Cardiac muscle cell (in vitro differentiated cells and primary cell): ENCODE measurements around the gene TOGARAM1. TPM values are rescaled to one million over a fixed set of nuclear protein-coding genes. Genes with fewer than 3 reads are reported as not detected.

Experiments used
- DNase-seq, 2 donors: peaks; one replicate each; pipeline versions ENCODE4 v3.0.0 to v3.0.0-alpha.2; 2010 to 2017; ENCODE audit warnings: low read depth in 1 of 2, low spot score in 1 of 2
- H3K27ac ChIP-seq: fragments of 200-600 bp; sonication (generic); 2 replicates; pipeline ENCODE4 v1.5.1; 2016
- H3K27me3 ChIP-seq: fragments of 200-600 bp; sonication (generic); 2 replicates; pipeline ENCODE4 v1.6.0; 2016; ENCODE audit warnings: control low read depth
- H3K36me3 ChIP-seq: fragments of 200-600 bp; sonication (generic); 2 replicates; pipeline ENCODE4 v1.5.1; 2016; ENCODE audit warnings: control low read depth
- H3K4me1 ChIP-seq: fragments of 200-600 bp; sonication (generic); 2 replicates; pipeline ENCODE4 v1.8.1; 2017; ENCODE audit warnings: low read depth, mild to moderate bottlenecking, mixed run types
- H3K4me3 ChIP-seq: fragments of 200-600 bp; sonication (generic); 2 replicates; pipeline ENCODE4 v1.5.1; 2016; ENCODE audit warnings: mild to moderate bottlenecking
- H3K9me3 ChIP-seq: fragments of 200-600 bp; sonication (generic); 2 replicates; pipeline ENCODE4 v1.5.1; 2017; ENCODE audit warnings: low read depth, mild to moderate bottlenecking, control low read depth
- CTCF ChIP-seq: IDR thresholded peaks from 2 replicates; pipeline ENCODE4 v1.5.1; 2012; ENCODE audit warnings: low read depth, mild to moderate bottlenecking, low read length
- polyA plus RNA-seq: library from polyadenylated mRNA; unstranded; fragments of >200 nt; fragmentation: Nextera tagmentation; extraction: Ambion mirVana; gene quantifications from 2 replicates; pipeline ENCODE4 v1.2.1, GENCODE V29; 2016
- total RNA-seq: library from RNA; depleted of rRNA; stranded (reverse); fragments of >200 nt; gene quantifications from 2 replicates; pipeline ENCODE4 v1.2.3, GENCODE V29; 2016

TOGARAM1 gene
- total and polyA plus RNA-seq, 2 experiments from 2014 or later = 18.4 to 20.7 TPM

GRCh38 chr14:45091710-45092109, 129.7 kb downstream of the TOGARAM1 start:
- Histone ChIP-seq H3K4me3 (no peak overlapping the region), H3K27me3 (no peaks in the 10 kb centered on the region), H3K4me1 (peaks cover 17% of the 10 kb centered on the region), H3K27ac (no peak overlapping the region), H3K9me3 (no peaks in the 10 kb centered on the region), H3K36me3 (peaks cover 9% of the 10 kb centered on the region)
- TF ChIP-seq CTCF = no peak
- DNase-seq = peak in 1 of 2 donors; percentile 30

GRCh38 chr14:45094275-45094674, 132.3 kb downstream of the TOGARAM1 start:
- TF ChIP-seq CTCF = no peak
- peaks cover 17% of the 10 kb centered on the region for H3K36me3 ChIP-seq
- no peak overlapping the region for H3K27ac ChIP-seq
- no peaks in the 10 kb centered on the region for H3K27me3 ChIP-seq
- peaks cover 13% of the 10 kb centered on the region for H3K4me1 ChIP-seq
- H3K4me3 ChIP-seq = no peak overlapping the region
- DNase-seq = no peak
- no peaks in the 10 kb centered on the region for H3K9me3 ChIP-seq

- H3K27me3 ChIP-seq = no peaks in the 10 kb centered on the region
- no peaks in the 10 kb centered on the region for H3K9me3 ChIP-seq
- DNase-seq = no peak
- no peak for TF ChIP-seq CTCF
- peaks cover 8% of the 10 kb centered on the region for H3K4me1 ChIP-seq
- H3K27ac ChIP-seq = no peak overlapping the region
- H3K36me3 ChIP-seq = peaks cover 22% of the 10 kb centered on the region
- no peak overlapping the region for H3K4me3 ChIP-seq
Observed at GRCh38 chr14:45095143-45095542, 133.2 kb downstream of the TOGARAM1 start.

- H3K27ac ChIP-seq = no peak overlapping the region
- TF ChIP-seq CTCF = no peak
- no peak for DNase-seq
- H3K4me1 ChIP-seq = peaks cover 3% of the 10 kb centered on the region
- no peaks in the 10 kb centered on the region for H3K27me3 ChIP-seq
- peaks cover 25% of the 10 kb centered on the region for H3K36me3 ChIP-seq
- no peak overlapping the region for H3K4me3 ChIP-seq
- no peaks in the 10 kb centered on the region for H3K9me3 ChIP-seq
Observed at GRCh38 chr14:45096218-45096617, 134.2 kb downstream of the TOGARAM1 start.

- H3K4me3 ChIP-seq = no peak overlapping the region
- DNase-seq = no peak
- no peaks in the 10 kb centered on the region for H3K27me3 ChIP-seq
- H3K4me1 ChIP-seq = peaks cover 6% of the 10 kb centered on the region
- H3K9me3 ChIP-seq = no peaks in the 10 kb centered on the region
- H3K27ac ChIP-seq = no peak overlapping the region
- peaks cover 52% of the 10 kb centered on the region for H3K36me3 ChIP-seq
- no peak for TF ChIP-seq CTCF
Observed at GRCh38 chr14:45103806-45104205, 141.8 kb downstream of the TOGARAM1 start.

- H3K36me3 ChIP-seq = peaks cover 55% of the 10 kb centered on the region
- no peaks in the 10 kb centered on the region for H3K27me3 ChIP-seq
- H3K9me3 ChIP-seq = no peaks in the 10 kb centered on the region
- H3K4me1 ChIP-seq = peaks cover 6% of the 10 kb centered on the region
- DNase-seq = no peak
- no peak for TF ChIP-seq CTCF
- no peak overlapping the region for H3K4me3 ChIP-seq
- H3K27ac ChIP-seq = no peak overlapping the region
Observed at GRCh38 chr14:45104561-45104960, 142.6 kb downstream of the TOGARAM1 start.
